Peyer's patch (tissue), 4 donors: Measurements from ENCODE around the gene HCRTR1.

Experiments
- CTCF ChIP-seq, 6 experiments: fragments of 450-650 bp in 4 of 6; fragments of 200-600 bp in 2 of 6; sonication (generic) in 1 of 6; IDR thresholded peaks; one replicate each; pipeline ENCODE4 v1.5.1; 2017 to 2019; ENCODE audit warnings: antibody characterized with exemption in 6 of 6, mild to moderate bottlenecking in 3 of 6, moderate library complexity in 1 of 6
- POLR2A ChIP-seq, 2 donors: fragments of 450-650 bp; IDR thresholded peaks; one replicate each; pipeline ENCODE4 v1.5.1; 2017; ENCODE audit warnings: antibody characterized with exemption in 2 of 2, mild to moderate bottlenecking in 2 of 2, moderate library complexity in 2 of 2

- TF ChIP-seq CTCF (IDR thresholded peaks at IDR 0.05): no peak
- no peak for TF ChIP-seq POLR2A (IDR thresholded peaks at IDR 0.05)
These were observed 22.7 kb downstream of the HCRTR1 start for GRCh38 chr1:31640179-31640578.
